ENCODE results near the gene A4GALT. TPM values are rescaled to one million over a fixed set of nuclear protein-coding genes. Genes with fewer than 3 reads are reported as not detected.
A peak's percentile ranks its signal among the peaks of the same experiment; 100 is the strongest.

Gene A4GALT
- total RNA-seq, 1 donor from 2014 or later, result 12.7 TPM

DNA sequence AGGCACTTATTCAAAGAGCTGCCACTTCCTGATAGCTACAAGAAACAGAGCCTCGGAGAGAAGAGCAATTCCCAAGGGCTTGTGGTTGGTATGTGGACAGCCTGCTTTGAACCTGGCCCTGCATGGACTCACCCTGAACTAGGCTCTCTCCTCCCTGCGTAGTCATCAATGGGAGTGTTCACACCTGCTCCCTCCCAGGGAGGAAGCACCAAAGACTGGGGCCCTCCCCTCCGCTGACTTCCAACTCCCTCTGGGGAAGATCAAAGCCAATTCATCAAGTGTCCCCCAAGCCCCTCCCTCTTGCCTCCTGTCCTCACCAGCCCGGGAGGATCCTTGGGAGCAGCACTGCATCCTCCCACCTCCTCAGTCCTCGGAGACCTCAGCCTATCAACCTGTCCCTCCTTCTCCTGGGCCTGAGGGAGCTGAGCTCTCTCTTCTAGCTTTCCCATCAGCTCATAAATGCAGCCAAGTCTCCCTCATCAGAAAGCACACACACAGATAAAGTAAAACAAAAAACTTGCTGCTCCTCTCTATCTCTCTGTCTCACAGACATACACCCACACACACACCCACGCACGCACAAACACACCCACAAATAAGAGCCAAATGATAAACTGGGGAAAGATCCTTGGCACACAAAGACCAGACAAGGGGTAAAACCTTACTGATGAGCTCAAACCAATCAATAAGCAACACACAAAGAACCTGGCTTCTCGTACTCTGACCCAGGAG is 3.3 kb downstream of the A4GALT start:
- TF ChIP-seq CTCF (IDR thresholded peaks at IDR 0.05; ENCODE audit: insufficient read depth, low read length, poor library complexity, severe bottlenecking), result no peak
- H3K36me3 ChIP-seq (ENCODE audit: control insufficient read depth, insufficient read depth, low read length), result no peaks in the 10 kb centered on the region
- no peak for DNase-seq (ENCODE audit: low read depth)
- no peaks in the 10 kb centered on the region for H3K27me3 ChIP-seq (ENCODE audit: control insufficient read depth, insufficient read depth, low read length)
- no peak overlapping the region for H3K4me3 ChIP-seq (ENCODE audit: low read depth, low read length)

GRCh38 chr22:42716649-42717127 is 4.0 kb downstream of the A4GALT start:
- H3K4me3 ChIP-seq (ENCODE audit: low read depth, low read length), result no peak overlapping the region
- no peak for DNase-seq (ENCODE audit: low read depth)
- TF ChIP-seq CTCF (IDR thresholded peaks at IDR 0.05; ENCODE audit: insufficient read depth, low read length, poor library complexity, severe bottlenecking), result no peak
- no peaks in the 10 kb centered on the region for H3K36me3 ChIP-seq (ENCODE audit: control insufficient read depth, insufficient read depth, low read length)
- H3K27me3 ChIP-seq (ENCODE audit: control insufficient read depth, insufficient read depth, low read length), result no peaks in the 10 kb centered on the region

GRCh38 chr22:42716221-42716620 is 4.4 kb downstream of the A4GALT start:
- no peaks in the 10 kb centered on the region for H3K36me3 ChIP-seq (ENCODE audit: control insufficient read depth, insufficient read depth, low read length)
- H3K4me3 ChIP-seq (ENCODE audit: low read depth, low read length), result no peak overlapping the region
- no peaks in the 10 kb centered on the region for H3K27me3 ChIP-seq (ENCODE audit: control insufficient read depth, insufficient read depth, low read length)
- DNase-seq (ENCODE audit: low read depth), result peak; percentile 55
- TF ChIP-seq CTCF (IDR thresholded peaks at IDR 0.05; ENCODE audit: insufficient read depth, low read length, poor library complexity, severe bottlenecking), result no peak

- Histone ChIP-seq H3K27me3 (ENCODE audit: control insufficient read depth, insufficient read depth, low read length) (no peaks in the 10 kb centered on the region), H3K36me3 (ENCODE audit: control insufficient read depth, insufficient read depth, low read length) (no peaks in the 10 kb centered on the region), H3K4me3 (ENCODE audit: low read depth, low read length) (no peak overlapping the region)
- TF ChIP-seq CTCF (IDR thresholded peaks at IDR 0.05; ENCODE audit: insufficient read depth, low read length, poor library complexity, severe bottlenecking), result no peak
- no peak for DNase-seq (ENCODE audit: low read depth)
These were observed 5.8 kb downstream of the A4GALT start for GRCh38 chr22:42714768-42715390.

DNA sequence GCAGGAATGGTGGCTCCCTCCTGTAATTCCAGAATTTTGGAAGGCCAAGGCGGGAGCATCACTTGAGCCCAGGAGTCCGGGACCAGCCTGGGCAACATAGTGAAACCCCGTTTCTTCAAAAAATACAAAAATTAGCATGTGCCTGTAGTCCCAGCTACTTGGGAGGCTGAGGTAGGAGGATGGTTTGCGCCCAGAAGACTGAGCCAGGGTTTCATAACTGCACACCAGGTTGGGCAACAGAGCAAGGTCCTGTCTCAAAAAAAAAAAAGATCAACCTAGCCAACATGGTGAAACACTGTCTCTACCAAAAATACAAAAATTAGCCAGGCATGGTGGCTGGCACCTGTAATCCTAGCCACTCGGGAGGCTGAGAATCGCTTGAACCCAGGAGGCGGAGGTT is 6.4 kb downstream of the A4GALT start:
- no peak for DNase-seq (ENCODE audit: low read depth)
- no peak for TF ChIP-seq CTCF (IDR thresholded peaks at IDR 0.05; ENCODE audit: insufficient read depth, low read length, poor library complexity, severe bottlenecking)
- no peaks in the 10 kb centered on the region for H3K36me3 ChIP-seq (ENCODE audit: control insufficient read depth, insufficient read depth, low read length)
- H3K27me3 ChIP-seq (ENCODE audit: control insufficient read depth, insufficient read depth, low read length), result no peaks in the 10 kb centered on the region
- no peak overlapping the region for H3K4me3 ChIP-seq (ENCODE audit: low read depth, low read length)
